HG02973 (cell line): ENCODE measurements around the gene DAB2IP.

Experiments
- ATAC-seq: cut with Tn5 transposase; IDR thresholded peaks from one replicate; pipeline ENCODE4 v1.9.1; 2021; ENCODE audit warnings: moderate library complexity; ENCODE audit not compliant: unreplicated experiment

DAB2IP gene

DNA sequence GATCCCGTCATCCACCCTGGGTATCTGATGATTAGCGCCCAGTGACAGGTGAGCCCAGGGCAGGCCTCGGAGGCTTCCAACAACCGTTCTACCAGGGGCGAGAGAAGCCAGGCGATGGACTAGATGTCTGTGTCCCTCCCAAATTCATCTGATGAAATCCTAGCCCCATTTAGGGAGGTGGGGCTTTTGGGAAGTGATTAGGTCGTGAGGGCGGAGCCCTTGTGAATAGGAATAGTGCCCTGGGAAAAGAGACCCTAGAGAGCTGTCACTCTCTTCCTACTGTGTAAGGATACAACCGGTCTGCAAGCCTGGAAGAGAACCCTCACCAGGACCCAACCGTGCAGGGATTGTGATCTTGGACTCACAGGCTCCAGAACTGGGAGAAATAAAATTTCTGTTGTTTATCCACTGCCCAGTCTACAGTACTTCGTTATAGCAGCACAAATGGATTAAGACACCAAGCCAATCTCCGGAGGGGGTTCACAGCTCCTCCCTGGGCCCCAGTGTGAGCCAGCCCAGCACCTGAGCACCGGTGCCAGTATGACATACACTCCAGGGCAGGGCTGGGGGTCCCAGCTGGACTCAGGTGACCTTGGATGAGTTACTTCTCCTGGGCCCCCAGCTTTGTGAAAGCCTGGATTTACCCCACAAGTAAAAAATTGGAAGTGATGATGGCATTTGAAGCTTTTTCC lies 162.2 kb downstream of the DAB2IP start:
- no peak for ATAC-seq

DNA sequence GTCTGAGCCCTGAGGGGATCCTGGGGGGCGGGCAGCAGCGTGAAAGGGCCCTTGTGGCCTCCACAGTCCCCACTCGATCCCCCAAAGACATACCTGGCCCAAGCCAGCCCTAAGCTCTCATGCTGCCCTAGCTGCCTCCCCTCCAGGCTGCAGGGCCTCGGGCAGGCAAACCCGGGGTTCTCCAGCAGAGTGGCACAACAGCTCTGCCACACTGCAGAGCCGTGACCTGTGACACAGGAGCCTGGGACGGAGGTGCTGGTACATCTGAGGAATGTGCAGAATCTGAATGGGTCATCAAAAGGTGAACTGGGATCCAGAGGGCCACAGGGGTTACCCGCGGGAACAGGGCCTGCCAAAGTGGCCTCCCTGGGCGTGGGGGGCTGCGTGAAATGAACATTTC lies 163.2 kb downstream of the DAB2IP start:
- ATAC-seq = no peak

GRCh38 chr9:121815084-121815483 lies 163.7 kb downstream of the DAB2IP start:
- no peak for ATAC-seq

- ATAC-seq = no peak
Measured at GRCh38 chr9:121815546-121816448, 164.4 kb downstream of the DAB2IP start.

- no peak for ATAC-seq
Measured at GRCh38 chr9:121816449-121816817, 165.0 kb downstream of the DAB2IP start.

GRCh38 chr9:121816845-121817450 lies 165.5 kb downstream of the DAB2IP start:
- ATAC-seq = no peak

GRCh38 chr9:121817476-121817875 lies 166.0 kb downstream of the DAB2IP start:
- ATAC-seq = no peak

- ATAC-seq = no peak
Measured at GRCh38 chr9:121818016-121818661, 166.7 kb downstream of the DAB2IP start.

DNA sequence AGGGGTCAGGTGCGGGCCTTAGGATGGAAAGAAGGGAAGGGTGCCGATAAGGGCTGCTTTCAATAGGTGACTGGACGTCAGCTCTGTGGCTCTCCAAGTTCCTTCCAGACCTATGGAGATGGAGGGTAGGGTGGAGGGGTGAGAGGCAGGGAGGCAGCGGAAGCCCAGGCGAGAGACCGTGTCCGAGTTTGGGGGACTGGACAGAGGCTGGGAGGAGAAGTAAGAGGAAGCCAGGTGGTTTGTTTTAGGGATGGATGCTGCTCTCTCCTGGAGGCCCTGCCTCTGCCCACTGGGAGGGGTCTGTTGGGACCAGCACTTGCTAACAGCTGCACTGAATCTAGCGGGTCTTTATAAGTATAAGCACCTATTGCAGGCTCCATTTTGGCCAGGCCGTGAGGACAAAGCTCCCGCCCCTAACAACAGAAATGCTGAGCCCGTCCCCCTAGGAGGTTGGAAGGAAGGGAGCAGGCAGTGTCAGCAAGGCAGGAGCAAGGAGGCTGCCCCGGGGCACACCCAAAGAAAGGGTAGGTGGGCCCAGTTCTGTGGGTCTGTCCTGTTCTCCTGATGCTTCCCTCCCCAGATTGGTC lies 167.5 kb downstream of the DAB2IP start:
- no peak for ATAC-seq

DNA sequence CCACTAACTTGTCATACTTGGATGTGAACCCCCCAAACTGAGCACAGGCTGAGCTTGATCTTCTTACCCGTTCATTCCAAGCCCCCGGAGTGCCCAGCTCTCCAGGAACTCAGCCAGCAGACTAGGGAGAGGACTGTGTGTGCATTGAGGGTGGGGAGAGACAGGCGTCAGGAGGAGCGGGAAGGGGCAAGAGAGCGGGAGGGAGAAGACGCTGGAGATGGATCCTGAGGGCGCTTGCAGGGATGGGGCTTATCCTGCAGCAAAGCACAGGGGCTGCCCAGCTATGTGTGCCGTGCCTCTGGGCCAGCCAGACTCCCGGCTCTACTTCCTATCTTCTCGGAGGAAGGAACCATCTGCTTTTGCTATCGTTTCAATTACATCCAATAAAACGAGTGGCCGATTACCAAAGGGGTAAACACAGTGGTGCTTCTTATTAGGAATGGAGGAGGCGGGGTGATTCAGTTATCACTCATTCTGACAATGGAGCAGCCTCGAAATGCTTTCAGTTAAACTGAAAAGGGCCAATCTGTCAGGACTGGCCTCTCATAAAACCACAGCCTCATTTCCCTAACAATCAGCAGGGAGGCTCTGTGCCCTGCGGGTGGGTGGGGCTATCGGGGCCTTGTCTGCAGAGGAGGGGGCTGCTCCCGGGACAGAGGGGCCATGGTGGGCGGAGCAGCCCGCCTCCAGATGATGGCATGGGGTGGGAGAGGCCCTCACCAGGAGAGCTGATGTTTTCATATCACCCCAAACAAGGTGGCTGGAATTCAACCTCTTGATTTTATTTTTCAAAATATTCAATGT lies 168.2 kb downstream of the DAB2IP start:
- no peak for ATAC-seq

DNA sequence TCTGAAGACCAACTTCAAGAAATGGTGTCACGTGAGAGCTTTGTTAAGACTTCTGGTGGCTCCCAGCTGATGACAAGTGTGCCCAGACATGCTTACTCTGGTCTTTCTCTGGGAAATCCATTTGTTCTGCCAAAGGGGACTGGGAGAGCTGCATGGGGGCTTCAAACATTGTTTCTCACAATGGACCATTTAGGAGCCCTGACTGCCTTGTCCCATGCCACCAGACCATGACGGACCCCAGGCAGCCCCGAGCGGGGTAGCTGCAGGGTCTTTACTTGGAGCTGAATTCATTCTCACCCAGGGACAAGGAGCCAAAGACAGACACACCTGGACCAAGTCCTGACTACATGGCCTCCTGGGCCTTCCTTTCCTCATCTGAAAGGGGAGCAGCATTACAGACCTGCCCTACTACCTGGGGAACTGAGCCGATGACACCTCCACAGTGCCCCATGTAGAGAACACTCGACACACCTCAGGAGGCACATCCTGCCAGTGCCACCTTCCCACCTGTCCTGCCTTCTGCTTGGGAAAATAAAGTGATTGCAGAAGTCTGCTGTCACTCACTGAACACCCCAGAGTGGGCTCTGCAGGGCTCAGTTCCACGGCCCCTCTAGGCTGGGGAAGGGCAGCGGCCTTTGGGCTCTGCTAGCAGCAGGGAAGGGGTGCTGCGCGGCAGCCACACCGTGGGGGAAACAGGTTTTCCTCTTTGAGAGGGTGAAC lies 169.0 kb downstream of the DAB2IP start:
- ATAC-seq = no peak

- no peak for ATAC-seq
Measured at GRCh38 chr9:121821326-121821725, 169.9 kb downstream of the DAB2IP start.

- ATAC-seq = no peak
Measured at GRCh38 chr9:121822093-121823085, 171.0 kb downstream of the DAB2IP start.

DNA sequence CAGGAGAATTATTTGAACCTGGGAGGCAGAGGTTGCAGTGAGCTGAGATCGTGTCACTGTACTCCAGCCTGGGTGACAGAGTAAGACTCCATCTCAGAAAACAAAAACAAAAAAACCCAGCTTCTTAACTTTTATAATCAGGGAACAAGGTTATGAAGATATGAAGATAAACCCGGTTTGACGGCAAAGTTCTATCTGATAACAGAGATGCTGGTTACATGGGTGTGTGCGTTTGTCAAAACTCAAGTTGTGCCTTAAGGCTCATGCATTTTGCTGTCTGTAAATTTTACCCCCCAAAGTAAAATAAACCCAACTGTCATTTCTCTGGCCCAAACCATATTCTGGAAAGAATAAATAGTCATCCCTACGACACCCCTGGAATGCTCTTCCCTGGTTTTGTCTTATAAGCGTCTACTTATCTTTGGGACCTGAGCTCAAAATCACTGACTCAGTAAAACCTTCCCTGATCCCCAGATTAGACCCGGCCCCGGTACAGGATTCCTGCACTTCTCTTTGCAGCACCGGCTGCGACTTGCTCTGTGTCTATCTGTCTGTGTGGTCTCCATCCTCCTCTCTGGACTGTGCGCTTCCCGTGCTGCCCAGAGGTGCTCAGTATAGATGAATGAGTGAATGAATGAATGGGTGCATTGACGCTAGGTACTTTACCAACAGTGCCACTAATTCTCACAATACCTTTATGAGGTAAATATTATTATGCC lies 172.2 kb downstream of the DAB2IP start:
- ATAC-seq = no peak

DNA sequence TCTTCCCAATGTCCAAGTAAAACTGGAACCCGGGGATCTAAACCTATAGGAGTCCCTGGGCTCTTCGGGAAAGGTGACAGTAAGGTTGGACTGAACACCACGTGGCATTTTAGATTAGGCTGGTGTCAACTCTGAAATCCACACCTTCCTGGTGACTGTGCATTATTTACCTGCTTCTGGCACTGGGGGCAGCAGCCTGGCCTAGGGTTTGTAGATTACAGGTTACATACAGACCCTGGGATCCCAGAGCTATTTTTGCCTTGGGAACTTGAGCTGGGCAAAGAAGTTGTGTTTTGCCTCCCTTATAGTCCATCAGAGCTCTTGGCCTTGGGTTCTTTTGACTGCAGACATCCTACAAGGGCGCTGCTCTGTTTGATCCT lies 173.2 kb downstream of the DAB2IP start:
- ATAC-seq = no peak

DNA sequence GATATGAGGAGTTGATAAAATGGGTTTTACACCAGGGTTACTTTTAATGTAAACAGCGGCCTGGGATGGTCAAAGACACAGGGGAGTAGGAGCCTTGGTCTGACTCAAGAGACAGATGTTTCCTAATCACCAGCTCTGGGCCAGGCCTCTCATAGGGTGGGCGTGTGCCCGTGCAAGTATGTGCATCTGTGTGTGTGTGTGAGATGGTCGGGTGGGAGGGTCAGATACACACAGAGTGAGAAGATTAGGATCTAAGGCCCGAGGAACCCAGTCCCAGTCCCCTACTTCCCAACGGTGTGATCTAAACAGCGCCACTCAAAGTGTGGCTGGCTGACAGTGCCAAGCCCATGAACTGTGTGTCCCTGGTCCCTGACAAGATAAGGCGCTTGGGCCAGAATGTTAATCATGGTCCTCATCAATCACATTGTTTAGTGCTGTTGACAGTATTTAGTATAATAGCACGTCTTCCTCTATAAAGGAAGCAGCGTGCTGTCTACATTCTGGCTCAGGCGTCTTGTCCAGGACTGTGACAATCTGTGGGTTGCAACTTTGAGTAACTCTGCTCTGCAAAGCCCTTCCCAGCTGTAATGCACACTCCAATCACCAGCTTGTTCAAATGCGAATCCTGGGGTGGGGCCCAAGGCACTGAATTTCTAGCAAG lies 173.7 kb downstream of the DAB2IP start:
- ATAC-seq = no peak

- no peak for ATAC-seq
Measured at GRCh38 chr9:121826711-121827110, 175.3 kb downstream of the DAB2IP start.
